NCI-H2196 (cell line): ENCODE data around the gene ALG5.

Source experiments
- DNase-seq: peaks from one replicate; lab custom pipeline; 2025; ENCODE audit not compliant: unreplicated experiment; lab: John Stamatoyannopoulos, UW

The ALG5 gene

GRCh38 chr13:36915896-36916640 is 83.1 kb downstream of the ALG5 start:
- no peak for DNase-seq

GRCh38 chr13:36915106-36915505 is 84.0 kb downstream of the ALG5 start:
- DNase-seq = no peak

- DNase-seq = no peak
Observed at GRCh38 chr13:36914648-36915047, 84.5 kb downstream of the ALG5 start.

- no peak for DNase-seq
Observed at GRCh38 chr13:36913463-36913862, 85.7 kb downstream of the ALG5 start.

- no peak for DNase-seq
Observed at GRCh38 chr13:36912973-36913372, 86.2 kb downstream of the ALG5 start.

GRCh38 chr13:36912369-36912768 is 86.8 kb downstream of the ALG5 start:
- no peak for DNase-seq

GRCh38 chr13:36910545-36910944 is 88.6 kb downstream of the ALG5 start:
- DNase-seq = no peak

- no peak for DNase-seq
Observed at GRCh38 chr13:36907821-36908220, 91.3 kb downstream of the ALG5 start.

GRCh38 chr13:36907266-36907665 is 91.9 kb downstream of the ALG5 start:
- DNase-seq = no peak

GRCh38 chr13:36905944-36906343 is 93.2 kb downstream of the ALG5 start:
- no peak for DNase-seq

- DNase-seq = peak; percentile 69
Observed at GRCh38 chr13:36903925-36904595, 95.1 kb downstream of the ALG5 start.
